Prostate gland (tissue), 2 donors: Measurements from ENCODE around the gene MKRN2OS.

Experiments used
- CTCF ChIP-seq, 4 experiments: fragments of 200-600 bp in 2 of 4; fragments of 450-650 bp in 2 of 4; sonication (generic) in 2 of 4; IDR thresholded peaks; 1 replicate in 3 of 4; 2 replicates in 1 of 4; pipeline ENCODE4 v1.5.1; 2016 to 2019; ENCODE audit warnings: antibody characterized with exemption in 4 of 4, mild to moderate bottlenecking in 2 of 4, moderate library complexity in 2 of 4
- POLR2A ChIP-seq: fragments of 450-650 bp; IDR thresholded peaks from one replicate; pipeline ENCODE4 v1.6.1; 2016; ENCODE audit warnings: antibody characterized with exemption, mild to moderate bottlenecking
- POLR2AphosphoS5 ChIP-seq: sonication (generic); formaldehyde crosslinking; IDR thresholded peaks from one replicate; pipeline ENCODE4 v1.6.1; 2017; ENCODE audit warnings: antibody characterized with exemption

GRCh38 chr3:12585970-12586369 is 40.7 kb upstream of the MKRN2OS start:
- TF ChIP-seq CTCF (IDR thresholded peaks at IDR 0.05) (no peak), POLR2A (no peak), POLR2AphosphoS5 (no peak)
